Neuronal stem cell (in vitro differentiated cells): ENCODE measurements around the gene SEL1L.
A peak's percentile ranks its signal among the peaks of the same experiment; 100 is the strongest.

Experiments
- DNase-seq: peaks from one replicate; pipeline ENCODE4 v3.0.0-alpha.2; 2013; ENCODE audit warnings: low spot score
- H2AFZ ChIP-seq: one replicate; pipeline ENCODE4 v1.6.1; 2013; ENCODE audit warnings: mild to moderate bottlenecking, low read length, inconsistent platforms
- H2AK5ac ChIP-seq: 2 replicates; pipeline ENCODE4 v1.6.1; 2013; ENCODE audit warnings: low read depth, mild to moderate bottlenecking, inconsistent platforms, low read length, moderate library complexity, mixed read lengths
- H2BK120ac ChIP-seq: 2 replicates; pipeline ENCODE4 v1.6.1; 2013; ENCODE audit warnings: low read depth, mild to moderate bottlenecking, inconsistent platforms, low read length, moderate library complexity, mixed read lengths
- H2BK12ac ChIP-seq: one replicate; pipeline ENCODE4 v1.6.1; 2013; ENCODE audit warnings: low read length, inconsistent platforms
- H2BK15ac ChIP-seq: 2 replicates; pipeline ENCODE4 v1.6.1; 2013; ENCODE audit warnings: mild to moderate bottlenecking, low read length, inconsistent platforms, mixed read lengths
- H2BK5ac ChIP-seq: one replicate; pipeline ENCODE4 v1.6.1; 2013; ENCODE audit warnings: inconsistent platforms, mild to moderate bottlenecking, low read length, moderate library complexity
- H3K14ac ChIP-seq: one replicate; pipeline ENCODE4 v1.6.1; 2013; ENCODE audit warnings: low read length, inconsistent platforms
- H3K18ac ChIP-seq: 2 replicates; pipeline ENCODE4 v1.6.1; 2013; ENCODE audit warnings: low read length, inconsistent platforms
- H3K23ac ChIP-seq: 2 replicates; pipeline ENCODE4 v1.6.1; 2013; ENCODE audit warnings: low read depth, mild to moderate bottlenecking, mixed read lengths, low read length, inconsistent platforms; ENCODE audit not compliant: poor library complexity
- H3K27ac ChIP-seq: replicated peaks from 3 replicates; pipeline ENCODE4 v1.5.1; 2013; ENCODE audit warnings: low read length, inconsistent platforms
- H3K27me3 ChIP-seq, 3 experiments: 2 replicates each; pipeline ENCODE4 v1.6.1; 2013; ENCODE audit warnings: low read length in 3 of 3, mild to moderate bottlenecking in 2 of 3, inconsistent platforms in 1 of 3, low read depth in 1 of 3, mixed read lengths in 1 of 3, moderate library complexity in 1 of 3; ENCODE audit not compliant: control insufficient read depth in 3 of 3, insufficient read depth in 3 of 3
- H3K36me3 ChIP-seq, 2 donors: replicated peaks in 1 of 2; 2 replicates each; pipeline ENCODE4 v1.6.1; 2013; ENCODE audit warnings: low read length in 2 of 2; ENCODE audit not compliant: control insufficient read depth in 2 of 2, insufficient read depth in 2 of 2
- H3K4ac ChIP-seq: 2 replicates; pipeline ENCODE4 v1.6.1; 2013; ENCODE audit warnings: inconsistent platforms, mild to moderate bottlenecking, low read length, moderate library complexity
- H3K4me1 ChIP-seq, 2 donors: 1 replicate in 1 of 2; 2 replicates in 1 of 2; pipeline ENCODE4 v1.6.1; 2013; ENCODE audit warnings: low read length in 2 of 2, low read depth in 1 of 2; ENCODE audit not compliant: control insufficient read depth in 2 of 2, insufficient read depth in 1 of 2
- H3K4me2 ChIP-seq: one replicate; pipeline ENCODE4 v1.6.1; 2013; ENCODE audit warnings: mild to moderate bottlenecking, low read length, inconsistent platforms; ENCODE audit not compliant: insufficient read depth, poor library complexity, severe bottlenecking
- H3K4me3 ChIP-seq, 2 donors: 2 replicates each; pipeline ENCODE4 v1.5.1; 2013; ENCODE audit warnings: low read length in 2 of 2, mild to moderate bottlenecking in 2 of 2, inconsistent platforms in 1 of 2, moderate library complexity in 1 of 2
- H3K79me1 ChIP-seq: one replicate; pipeline ENCODE4 v1.6.1; 2013; ENCODE audit warnings: low read depth, mild to moderate bottlenecking, inconsistent platforms, low read length, moderate library complexity
- H3K9ac ChIP-seq: one replicate; pipeline ENCODE4 v1.6.1; 2013; ENCODE audit warnings: mild to moderate bottlenecking, low read depth, low read length, inconsistent platforms; ENCODE audit not compliant: poor library complexity
- H3K9me3 ChIP-seq, 2 donors: replicated peaks in 1 of 2; 2 replicates each; pipeline versions ENCODE3 to v1.6.1; 2013; ENCODE audit warnings: low read length in 2 of 2, mild to moderate bottlenecking in 2 of 2, inconsistent platforms in 1 of 2, low read depth in 1 of 2, mixed read lengths in 1 of 2, moderate library complexity in 1 of 2; ENCODE audit not compliant: control insufficient read depth in 2 of 2, insufficient read depth in 1 of 2
- H4K8ac ChIP-seq: one replicate; pipeline ENCODE4 v1.6.1; 2013; ENCODE audit warnings: low read depth, mild to moderate bottlenecking, inconsistent platforms, low read length, moderate library complexity
- H4K91ac ChIP-seq: one replicate; pipeline ENCODE4 v1.6.1; 2013; ENCODE audit warnings: low read length, low read depth, mild to moderate bottlenecking, inconsistent platforms; ENCODE audit not compliant: poor library complexity
- WGBS, 2 donors: extraction: QIAGEN DNeasy Blood & Tissue Kit; methylation state at CpG; one replicate each; pipeline ENCODE4 v1.1.7; 2013; ENCODE audit warnings: missing lambda C conversion rate in 2 of 2, mixed read lengths in 1 of 2; ENCODE audit not compliant: insufficient read length in 2 of 2, insufficient replicate concordance in 1 of 2; ENCODE audit errors: extremely low coverage in 2 of 2; 5-methylcytosine and 5-hydroxymethylcytosine counted together

The SEL1L gene

GRCh38 chr14:81427348-81428058 lies 106.2 kb downstream of the SEL1L start:
- Histone ChIP-seq H4K8ac (no peak overlapping the region), H2BK15ac (no peak overlapping the region), H2AK5ac (no peak overlapping the region), H3K18ac (peak overlapping the region; percentile 55), H3K9me3 (peaks cover 0 to 14% of the 10 kb centered on the region in 2 donors), H3K4ac (no peak overlapping the region), H3K4me3 (no peak overlapping the region), H3K27ac (no peak overlapping the region), H2BK12ac (no peak overlapping the region), H3K9ac (no peak overlapping the region), H3K23ac (no peak overlapping the region), H4K91ac (no peak overlapping the region), H3K27me3 (no peaks in the 10 kb centered on the region), H3K36me3 (peaks cover 0 to 38% of the 10 kb centered on the region in 2 donors), H3K14ac (no peak overlapping the region), H2AFZ (no peak overlapping the region), H3K4me1 (peaks cover 5 to 13% of the 10 kb centered on the region in 2 donors), H3K4me2 (no peak overlapping the region), H2BK120ac (no peak overlapping the region), H3K79me1 (no peaks in the 10 kb centered on the region), H2BK5ac (no peak overlapping the region)
- no peak for DNase-seq
- WGBS, 2 donors, result no CpG with 5 or more reads among the region's 8 CpGs

GRCh38 chr14:81423504-81423903 lies 110.1 kb downstream of the SEL1L start:
- Histone ChIP-seq H3K4ac (no peak overlapping the region), H3K9me3 (peaks cover 0 to 36% of the 10 kb centered on the region in 2 donors), H3K4me3 (no peak overlapping the region), H2BK120ac (no peak overlapping the region), H3K4me2 (no peak overlapping the region), H3K18ac (peak overlapping the region; percentile 5), H2BK5ac (no peak overlapping the region), H2AFZ (no peak overlapping the region), H3K14ac (no peak overlapping the region), H4K8ac (no peak overlapping the region), H3K23ac (no peak overlapping the region), H3K27me3 (no peaks in the 10 kb centered on the region), H3K36me3 (peaks cover 0 to 65% of the 10 kb centered on the region in 2 donors), H2BK15ac (no peak overlapping the region), H2AK5ac (no peak overlapping the region), H3K27ac (no peak overlapping the region), H4K91ac (no peak overlapping the region), H2BK12ac (no peak overlapping the region), H3K9ac (no peak overlapping the region), H3K4me1 (peaks cover 5 to 13% of the 10 kb centered on the region in 2 donors), H3K79me1 (no peaks in the 10 kb centered on the region)
- DNase-seq, result no peak
- no CpG with 5 or more reads among the region's 6 CpGs for WGBS, 2 donors
